ENCODE results near the gene WFIKKN1. TPM values are rescaled to one million over a fixed set of nuclear protein-coding genes. Genes with fewer than 3 reads are reported as not detected.

WFIKKN1 gene
- total and polyA plus RNA-seq, 2 donors, result 0.33 to 2.1 TPM

DNA sequence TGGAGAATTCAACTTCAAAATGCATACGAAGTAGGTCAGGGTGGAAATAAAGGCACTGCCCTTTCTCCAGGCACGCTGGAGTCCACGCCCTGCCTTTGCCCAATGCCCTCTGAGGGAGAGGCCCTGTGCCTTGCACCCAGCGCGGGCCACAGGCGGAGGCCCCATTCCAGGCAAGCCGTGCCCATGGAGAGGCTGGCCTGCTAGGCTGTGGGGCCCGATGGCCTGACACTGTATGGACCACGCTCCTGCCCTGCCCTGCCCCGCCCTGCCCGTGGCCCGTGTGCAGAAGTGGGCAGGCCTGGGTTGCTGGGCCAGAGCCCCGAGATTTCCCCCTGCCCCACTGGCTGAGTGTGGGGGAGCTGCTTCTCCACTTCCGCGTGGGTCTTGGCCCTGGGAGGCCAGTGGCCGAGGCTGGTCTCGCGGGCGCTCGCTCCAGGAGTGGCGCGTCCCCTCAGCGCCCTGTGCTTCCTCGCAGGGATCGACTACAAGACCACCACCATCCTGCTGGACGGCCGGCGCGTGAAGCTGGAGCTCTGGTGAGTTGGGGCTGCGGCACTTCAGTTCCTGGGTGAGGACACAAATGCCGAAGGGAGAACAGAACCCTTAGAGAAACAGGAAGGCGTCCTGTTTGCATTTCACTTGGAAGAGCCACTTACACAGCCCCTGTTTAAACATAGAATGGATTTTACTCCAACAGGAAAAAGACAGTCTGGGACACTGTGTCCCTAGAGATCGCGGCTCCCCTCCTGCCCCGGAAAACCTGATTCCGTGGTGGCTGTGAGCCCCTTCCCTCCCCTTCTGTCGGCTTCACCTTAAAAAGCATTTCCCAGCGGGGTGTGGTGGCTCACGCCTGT is 13.8 kb upstream of the WFIKKN1 start:
- Histone ChIP-seq H3K4me1 (ENCODE audit: control insufficient read depth in 2 of 2, insufficient read depth in 2 of 2, low read length in 2 of 2) (peaks cover 0 to 10% of the 10 kb centered on the region in 2 donors), H3K27me3 (ENCODE audit: control insufficient read depth in 2 of 2, insufficient read depth in 1 of 2, low read length in 1 of 2) (no peaks in the 10 kb centered on the region), H3K4me3 (ENCODE audit: low read length in 2 of 2) (no peak overlapping the region), H3K36me3 (ENCODE audit: control insufficient read depth in 2 of 2, insufficient read depth in 2 of 2, low read length in 1 of 2) (peaks cover 7 to 29% of the 10 kb centered on the region in 2 donors), H3K27ac (ENCODE audit: low read depth in 1 of 2, low read length in 1 of 2) (no peak overlapping the region), H3K9me3 (ENCODE audit: control insufficient read depth in 2 of 2, insufficient read depth in 1 of 2, low read length in 1 of 2) (peaks cover 0 to 2% of the 10 kb centered on the region in 2 donors)
- 98% methylated on average over 39 of the region's 39 CpGs for WGBS
- DNase-seq (ENCODE audit: low read depth in 6 of 9, low spot score in 9 of 9), result no peak

DNA sequence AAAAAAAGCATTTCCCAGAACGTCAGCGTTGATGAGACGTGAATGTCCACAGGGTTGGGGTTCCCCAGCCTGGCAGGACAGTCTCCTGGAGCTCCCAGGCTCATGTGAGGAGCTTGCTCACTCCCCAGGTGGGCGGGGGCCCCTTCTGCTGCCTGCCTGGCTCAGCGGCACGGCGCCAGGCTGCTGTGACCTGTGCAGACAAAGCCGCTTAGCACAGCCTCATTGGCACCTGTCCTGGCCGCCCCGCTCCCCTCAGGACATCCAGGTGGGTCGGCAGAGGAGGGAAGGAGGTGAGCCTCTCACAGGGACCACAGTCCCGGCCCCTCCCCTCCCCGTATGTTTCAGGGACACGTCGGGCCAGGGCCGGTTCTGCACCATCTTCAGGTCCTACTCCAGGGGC is 12.9 kb upstream of the WFIKKN1 start:
- no peak for DNase-seq (ENCODE audit: low read depth in 6 of 9, low spot score in 9 of 9)
- Histone ChIP-seq H3K27me3 (ENCODE audit: control insufficient read depth in 2 of 2, insufficient read depth in 1 of 2, low read length in 1 of 2) (no peaks in the 10 kb centered on the region), H3K27ac (ENCODE audit: low read depth in 1 of 2, low read length in 1 of 2) (no peak overlapping the region), H3K36me3 (ENCODE audit: control insufficient read depth in 2 of 2, insufficient read depth in 2 of 2, low read length in 1 of 2) (peaks cover 7 to 29% of the 10 kb centered on the region in 2 donors), H3K4me1 (ENCODE audit: control insufficient read depth in 2 of 2, insufficient read depth in 2 of 2, low read length in 2 of 2) (peaks cover 0 to 10% of the 10 kb centered on the region in 2 donors), H3K9me3 (ENCODE audit: control insufficient read depth in 2 of 2, insufficient read depth in 1 of 2, low read length in 1 of 2) (peaks cover 0 to 2% of the 10 kb centered on the region in 2 donors), H3K4me3 (ENCODE audit: low read length in 2 of 2) (no peak overlapping the region)
- WGBS, result 93% methylated on average over 16 of the region's 16 CpGs

DNA sequence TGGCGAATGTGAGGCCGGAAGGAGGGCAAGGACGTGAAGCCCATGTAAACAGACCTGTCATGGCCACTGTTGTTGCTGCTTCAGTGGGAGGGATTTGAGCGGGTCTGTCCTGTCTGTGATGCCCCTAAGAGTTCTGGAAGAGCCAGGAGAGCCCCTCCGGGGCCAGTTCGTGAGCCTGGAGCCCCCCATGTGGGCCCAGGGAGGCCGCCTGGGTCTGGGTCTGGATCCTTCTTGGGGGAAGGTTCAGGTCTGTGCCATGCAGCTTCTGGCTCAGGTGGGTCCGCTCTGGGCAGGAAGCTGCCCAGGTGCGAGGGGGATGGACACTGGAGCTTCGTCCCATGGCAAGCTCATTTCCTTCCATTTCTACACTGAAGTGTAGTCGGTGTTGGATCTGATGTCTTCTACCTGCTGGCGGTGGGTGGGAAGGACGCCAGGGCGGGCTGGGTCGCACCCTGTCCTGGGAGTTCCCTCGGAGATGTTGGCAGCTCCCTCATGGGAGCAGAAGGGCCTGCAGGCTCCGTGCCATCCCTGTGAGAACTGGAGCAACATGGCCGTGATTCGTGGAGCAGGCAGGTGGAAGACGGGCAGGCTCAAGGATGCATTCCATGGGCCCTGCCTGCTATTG is 11.2 kb upstream of the WFIKKN1 start:
- 97% methylated on average over 20 of the region's 20 CpGs for WGBS
- peaks cover 0 to 10% of the 10 kb centered on the region in 2 donors for H3K4me1 ChIP-seq (ENCODE audit: control insufficient read depth in 2 of 2, insufficient read depth in 2 of 2, low read length in 2 of 2)
- no peak for DNase-seq (ENCODE audit: low read depth in 6 of 9, low spot score in 9 of 9)

DNA sequence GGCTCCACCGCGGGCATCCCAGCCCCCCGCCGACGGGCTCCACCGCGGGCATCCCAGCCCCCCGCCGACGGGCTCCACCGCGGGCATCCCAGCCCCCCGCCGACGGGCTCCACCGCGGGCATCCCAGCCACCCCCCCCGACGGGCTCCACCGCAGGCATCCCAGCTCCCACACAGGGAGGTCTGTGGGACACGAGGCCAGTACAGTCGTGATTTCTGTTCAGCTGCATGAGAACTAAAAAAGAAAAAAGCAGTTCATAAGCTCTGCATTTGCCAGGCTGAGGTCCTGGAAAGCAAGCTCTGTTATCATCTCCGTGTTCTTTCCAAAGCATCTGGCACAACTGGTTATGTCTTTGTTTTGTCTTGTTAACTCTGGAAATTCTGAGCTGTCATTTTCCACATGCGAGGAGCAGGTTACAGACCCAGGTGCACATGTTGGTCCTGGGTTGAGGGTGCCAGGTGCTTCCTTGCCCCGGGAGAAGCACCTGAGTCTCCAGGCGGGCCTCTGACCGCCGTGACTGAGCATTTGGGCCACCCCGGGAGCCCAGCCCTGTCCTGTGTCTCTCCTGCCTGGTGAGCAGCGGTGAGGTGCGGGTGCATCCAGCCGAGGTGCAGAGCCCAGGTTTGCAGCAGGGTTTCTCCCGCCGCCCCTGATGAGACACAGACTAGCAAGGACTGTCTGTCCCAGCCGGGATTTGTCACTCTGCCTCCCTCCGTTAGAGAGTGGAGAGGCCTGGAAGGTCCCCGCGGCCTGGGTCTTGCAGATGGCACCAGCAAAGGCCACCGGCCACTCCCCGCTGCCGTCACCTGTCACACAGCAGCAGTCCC is 9.9 kb upstream of the WFIKKN1 start:
- no peak overlapping the region for H3K27ac ChIP-seq (ENCODE audit: low read depth in 1 of 2, low read length in 1 of 2)
- WGBS, result 94% methylated on average over 41 of the region's 41 CpGs
- no peaks in the 10 kb centered on the region for H3K27me3 ChIP-seq (ENCODE audit: control insufficient read depth in 2 of 2, insufficient read depth in 1 of 2, low read length in 1 of 2)
- peaks cover 2 to 27% of the 10 kb centered on the region in 2 donors for H3K36me3 ChIP-seq (ENCODE audit: control insufficient read depth in 2 of 2, insufficient read depth in 2 of 2, low read length in 1 of 2)
- peaks cover 0 to 10% of the 10 kb centered on the region in 2 donors for H3K4me1 ChIP-seq (ENCODE audit: control insufficient read depth in 2 of 2, insufficient read depth in 2 of 2, low read length in 2 of 2)
- H3K4me3 ChIP-seq (ENCODE audit: low read length in 2 of 2), result no peak overlapping the region
- no peak for DNase-seq (ENCODE audit: low read depth in 6 of 9, low spot score in 9 of 9)
- H3K9me3 ChIP-seq (ENCODE audit: control insufficient read depth in 2 of 2, insufficient read depth in 1 of 2, low read length in 1 of 2), result peaks cover 0 to 2% of the 10 kb centered on the region in 2 donors

More for the DNA sequence above, 11.2 kb upstream of the WFIKKN1 start:
- no peak overlapping the region for H3K4me3 ChIP-seq (ENCODE audit: low read length in 2 of 2)
- H3K27me3 ChIP-seq (ENCODE audit: control insufficient read depth in 2 of 2, insufficient read depth in 1 of 2, low read length in 1 of 2), result no peaks in the 10 kb centered on the region
- peaks cover 3 to 23% of the 10 kb centered on the region in 2 donors for H3K36me3 ChIP-seq (ENCODE audit: control insufficient read depth in 2 of 2, insufficient read depth in 2 of 2, low read length in 1 of 2)
- H3K27ac ChIP-seq (ENCODE audit: low read depth in 1 of 2, low read length in 1 of 2), result no peak overlapping the region
- peaks cover 0 to 2% of the 10 kb centered on the region in 2 donors for H3K9me3 ChIP-seq (ENCODE audit: control insufficient read depth in 2 of 2, insufficient read depth in 1 of 2, low read length in 1 of 2)

DNA sequence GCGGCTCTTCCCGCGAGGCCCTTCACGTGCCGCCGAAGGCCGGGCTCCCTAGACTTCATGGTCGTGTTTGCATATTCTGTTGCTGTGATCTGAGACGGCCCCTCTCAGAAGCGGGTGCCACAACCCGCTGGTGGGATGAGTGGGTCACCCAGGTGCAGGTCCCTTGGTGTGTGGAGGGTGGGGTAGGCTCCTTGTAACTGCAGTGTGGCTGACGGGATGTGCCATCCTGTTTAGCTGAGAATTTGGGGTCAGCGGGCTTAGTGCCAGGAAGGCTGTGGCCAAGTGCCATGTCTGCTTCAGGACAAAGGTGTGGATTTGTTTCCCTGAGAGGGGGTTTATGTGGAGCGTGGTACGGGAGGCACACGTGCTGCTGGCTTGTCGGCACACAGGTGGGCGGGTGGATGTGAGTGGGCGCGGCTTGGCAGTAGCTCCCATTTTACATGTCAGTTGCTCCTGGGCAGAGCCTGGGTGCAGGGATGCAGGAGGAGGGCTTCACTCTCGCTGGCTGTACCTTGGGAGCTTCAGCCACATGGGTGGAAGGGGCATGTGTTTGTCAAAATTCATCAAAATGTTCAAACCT is 9.2 kb upstream of the WFIKKN1 start:
- no peaks in the 10 kb centered on the region for H3K27me3 ChIP-seq (ENCODE audit: control insufficient read depth in 2 of 2, insufficient read depth in 1 of 2, low read length in 1 of 2)
- H3K4me3 ChIP-seq (ENCODE audit: low read length in 2 of 2), result no peak overlapping the region
- peaks cover 0 to 2% of the 10 kb centered on the region in 2 donors for H3K9me3 ChIP-seq (ENCODE audit: control insufficient read depth in 2 of 2, insufficient read depth in 1 of 2, low read length in 1 of 2)
- DNase-seq (ENCODE audit: low read depth in 6 of 9, low spot score in 9 of 9), result peak in 1 of 9 donors; percentile 31
- peaks cover 2 to 31% of the 10 kb centered on the region in 2 donors for H3K36me3 ChIP-seq (ENCODE audit: control insufficient read depth in 2 of 2, insufficient read depth in 2 of 2, low read length in 1 of 2)
- 89% methylated on average over 21 of the region's 21 CpGs for WGBS
- peaks cover 0 to 10% of the 10 kb centered on the region in 2 donors for H3K4me1 ChIP-seq (ENCODE audit: control insufficient read depth in 2 of 2, insufficient read depth in 2 of 2, low read length in 2 of 2)
- no peak overlapping the region for H3K27ac ChIP-seq (ENCODE audit: low read depth in 1 of 2, low read length in 1 of 2)

DNA sequence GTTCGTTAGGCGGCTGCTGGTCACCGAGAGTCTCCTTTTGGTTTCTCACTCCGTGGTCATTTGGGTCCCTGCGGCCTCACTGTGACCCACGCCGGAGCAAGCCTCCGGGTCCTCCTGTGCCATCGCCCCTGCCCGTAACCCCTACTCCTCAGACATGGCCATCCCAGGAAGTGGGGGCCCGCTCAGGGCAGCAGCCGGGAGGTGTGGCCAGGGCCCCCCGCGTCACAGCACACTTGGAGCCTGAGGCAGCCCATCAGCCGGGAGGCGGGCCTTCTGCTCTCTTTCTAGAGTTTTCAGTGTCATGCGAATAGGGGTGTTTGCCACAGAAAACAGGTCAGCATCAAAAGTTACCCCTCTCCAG is 7.9 kb upstream of the WFIKKN1 start:
- peaks cover 8 to 38% of the 10 kb centered on the region in 2 donors for H3K36me3 ChIP-seq (ENCODE audit: control insufficient read depth in 2 of 2, insufficient read depth in 2 of 2, low read length in 1 of 2)
- no peaks in the 10 kb centered on the region for H3K27me3 ChIP-seq (ENCODE audit: control insufficient read depth in 2 of 2, insufficient read depth in 1 of 2, low read length in 1 of 2)
- peaks cover 0 to 10% of the 10 kb centered on the region in 2 donors for H3K4me1 ChIP-seq (ENCODE audit: control insufficient read depth in 2 of 2, insufficient read depth in 2 of 2, low read length in 2 of 2)
- WGBS, result 97% methylated on average over 17 of the region's 17 CpGs
- no peak overlapping the region for H3K4me3 ChIP-seq (ENCODE audit: low read length in 2 of 2)
- DNase-seq (ENCODE audit: low read depth in 6 of 9, low spot score in 9 of 9), result no peak
- H3K9me3 ChIP-seq (ENCODE audit: control insufficient read depth in 2 of 2, insufficient read depth in 1 of 2, low read length in 1 of 2), result peaks cover 0 to 2% of the 10 kb centered on the region in 2 donors
- no peak overlapping the region for H3K27ac ChIP-seq (ENCODE audit: low read depth in 1 of 2, low read length in 1 of 2)

DNA sequence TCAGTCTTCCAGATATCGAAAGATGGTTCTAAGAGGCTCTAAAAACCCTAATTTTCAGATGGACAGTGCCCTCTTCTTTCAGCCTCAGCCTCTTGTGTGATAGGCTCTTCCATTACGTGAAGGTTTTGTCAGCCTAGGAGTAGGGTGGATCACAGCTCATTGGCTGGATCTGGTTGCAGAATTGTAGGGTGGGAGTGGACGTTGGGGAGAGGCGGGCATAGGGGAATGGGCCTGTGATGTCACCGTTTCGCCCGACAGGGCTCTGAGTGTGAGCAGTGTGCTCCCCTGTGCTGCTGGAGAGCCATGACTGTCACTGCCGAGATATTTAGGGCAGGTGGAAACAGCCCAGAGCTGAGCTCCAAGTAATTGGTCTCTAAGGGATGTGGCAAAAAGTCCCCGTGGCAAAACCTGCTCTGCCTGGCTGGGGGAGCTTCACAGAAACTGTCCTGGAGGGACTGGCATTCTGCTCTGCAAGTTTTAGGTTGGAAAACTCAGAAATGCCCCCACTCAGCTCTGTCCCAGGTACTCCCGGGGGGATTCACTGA is 6.2 kb upstream of the WFIKKN1 start:
- Histone ChIP-seq H3K36me3 (ENCODE audit: control insufficient read depth in 2 of 2, insufficient read depth in 2 of 2, low read length in 1 of 2) (peaks cover 13 to 50% of the 10 kb centered on the region in 2 donors), H3K27ac (ENCODE audit: low read depth in 1 of 2, low read length in 1 of 2) (peak overlapping the region in 1 of 2 donors; percentile 11), H3K4me1 (ENCODE audit: control insufficient read depth in 2 of 2, insufficient read depth in 2 of 2, low read length in 2 of 2) (peaks cover 0 to 10% of the 10 kb centered on the region in 2 donors), H3K4me3 (ENCODE audit: low read length in 2 of 2) (no peak overlapping the region), H3K9me3 (ENCODE audit: control insufficient read depth in 2 of 2, insufficient read depth in 1 of 2, low read length in 1 of 2) (peaks cover 0 to 2% of the 10 kb centered on the region in 2 donors), H3K27me3 (ENCODE audit: control insufficient read depth in 2 of 2, insufficient read depth in 1 of 2, low read length in 1 of 2) (no peaks in the 10 kb centered on the region)
- DNase-seq (ENCODE audit: low read depth in 6 of 9, low spot score in 9 of 9), result no peak
- WGBS, result 94% methylated on average over 10 of the region's 10 CpGs

DNA sequence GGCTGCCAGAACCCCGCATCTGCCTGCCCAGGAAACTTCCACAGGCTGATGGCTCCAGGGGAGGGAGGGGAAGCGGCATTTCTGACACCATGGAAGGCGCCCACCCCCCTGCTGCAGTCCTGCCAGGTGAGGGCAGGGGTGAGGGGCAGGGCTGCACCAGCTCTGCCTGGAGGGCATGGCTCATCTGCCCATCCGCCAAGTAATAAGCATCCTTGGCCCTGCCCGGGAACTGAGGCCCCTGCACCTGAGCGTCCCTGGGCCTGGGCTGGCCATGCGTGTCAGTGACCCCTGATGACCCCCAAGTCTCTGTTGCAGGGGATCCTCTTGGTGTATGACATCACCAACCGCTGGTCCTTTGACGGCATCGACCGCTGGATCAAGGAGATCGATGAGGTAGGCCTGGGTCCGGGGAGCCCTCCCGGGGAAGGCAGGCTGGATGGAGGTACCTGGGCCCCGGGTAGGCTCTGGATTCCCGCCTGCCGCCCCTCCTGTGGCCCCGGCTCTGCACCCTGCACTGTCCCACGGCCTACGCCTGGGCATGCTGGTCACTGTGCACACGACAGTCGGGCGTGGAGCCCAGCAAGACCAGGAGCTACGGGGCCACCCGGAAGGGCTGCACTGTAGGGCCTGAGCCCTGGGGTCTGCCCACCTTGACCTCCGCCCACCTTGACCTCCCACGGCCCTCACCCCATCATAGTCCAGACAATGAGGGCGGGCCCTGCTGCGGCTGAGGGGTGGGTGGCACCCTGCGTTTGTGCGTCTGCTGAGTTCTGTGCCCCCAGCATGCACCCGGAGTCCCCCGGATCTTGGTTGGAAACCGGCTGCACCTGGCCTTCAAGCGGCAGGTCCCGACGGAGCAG is 5.4 kb upstream of the WFIKKN1 start:
- H3K36me3 ChIP-seq (ENCODE audit: control insufficient read depth in 2 of 2, insufficient read depth in 2 of 2, low read length in 1 of 2), result peaks cover 13 to 44% of the 10 kb centered on the region in 2 donors
- WGBS, result 98% methylated on average over 37 of the region's 37 CpGs
- no peak for DNase-seq (ENCODE audit: low read depth in 6 of 9, low spot score in 9 of 9)

More for the DNA sequence above, 5.4 kb upstream of the WFIKKN1 start:
- H3K4me3 ChIP-seq (ENCODE audit: low read length in 2 of 2), result no peak overlapping the region
- H3K4me1 ChIP-seq (ENCODE audit: control insufficient read depth in 2 of 2, insufficient read depth in 2 of 2, low read length in 2 of 2), result peaks cover 0 to 12% of the 10 kb centered on the region in 2 donors
- H3K27me3 ChIP-seq (ENCODE audit: control insufficient read depth in 2 of 2, insufficient read depth in 1 of 2, low read length in 1 of 2), result peaks cover 0 to 5% of the 10 kb centered on the region in 2 donors
- H3K27ac ChIP-seq (ENCODE audit: low read depth in 1 of 2, low read length in 1 of 2), result no peak overlapping the region
- H3K9me3 ChIP-seq (ENCODE audit: control insufficient read depth in 2 of 2, insufficient read depth in 1 of 2, low read length in 1 of 2), result peaks cover 0 to 2% of the 10 kb centered on the region in 2 donors
